Ovary (tissue), 9 donors: ENCODE data around the gene TNFRSF1B. TPM values are rescaled to one million over a fixed set of nuclear protein-coding genes. Genes with fewer than 3 reads are reported as not detected.

ENCODE experiments used
- DNase-seq, 5 donors: peaks; one replicate each; pipeline ENCODE4 v3.0.0-alpha.2; 2019 to 2020
- H3K27ac ChIP-seq, 2 donors: fragments of 200-600 bp; one replicate each; pipeline versions ENCODE4 v1.5.1 to v1.8.0; 2019 to 2022
- H3K27me3 ChIP-seq: fragments of 200-600 bp; one replicate; pipeline ENCODE4 v1.8.0; 2022
- H3K36me3 ChIP-seq: fragments of 200-600 bp; sonication (generic); one replicate; pipeline ENCODE4 v1.5.1; 2019
- H3K4me1 ChIP-seq: one replicate; pipeline ENCODE4 v1.8.1; 2013; ENCODE audit warnings: mild to moderate bottlenecking, moderate library complexity; ENCODE audit not compliant: insufficient read depth
- H3K4me3 ChIP-seq: fragments of 200-600 bp; sonication (generic); one replicate; pipeline ENCODE4 v1.5.1; 2017
- H3K9me3 ChIP-seq, 2 donors: fragments of 200-600 bp in 1 of 2; sonication (generic) in 1 of 2; one replicate each; pipeline versions ENCODE4 v1.5.1 to v1.8.1; 2013 to 2019; ENCODE audit warnings: mild to moderate bottlenecking in 1 of 2, moderate library complexity in 1 of 2
- CTCF ChIP-seq, 3 donors: fragments of 450-650 bp in 2 of 3; fragments of 200-600 bp in 1 of 3; IDR thresholded peaks; one replicate each; pipeline versions ENCODE4 v1.5.1 to v1.8.0; 2016 to 2022; ENCODE audit warnings: antibody characterized with exemption in 3 of 3, mild to moderate bottlenecking in 1 of 3
- EP300 ChIP-seq: sonication (generic); formaldehyde crosslinking; IDR thresholded peaks from one replicate; pipeline ENCODE4 v1.6.1; 2017; ENCODE audit warnings: antibody characterized with exemption
- POLR2A ChIP-seq: fragments of 450-650 bp; IDR thresholded peaks from one replicate; pipeline ENCODE4 v1.6.1; 2017; ENCODE audit warnings: antibody characterized with exemption, mild to moderate bottlenecking, moderate library complexity
- WGBS, 3 donors: extraction: QIAGEN DNeasy Blood & Tissue Kit in 1 of 3; methylation state at CpG; one replicate each; pipeline versions ENCODE4 v1.1.5 to v1.1.7; 2013 to 2017; 5-methylcytosine and 5-hydroxymethylcytosine counted together
- intact Hi-C, 4 donors: fragments of 100-400 bp; cut with DNase I; formaldehyde crosslinking; loops; one replicate each; pipeline versions ENCODE4 v1.11.0 to v1.15.1; 2022 to 2023
- polyA plus RNA-seq, 2 donors: library from polyadenylated mRNA; stranded (reverse); fragments of 200-250 nt in 1 of 2; fragments of 350-450 nt in 1 of 2; fragmentation: Illumina TruSeq in 1 of 2; extraction: RNeasy Lipid Tissue Mini Kit (QIAGEN cat#74804) in 1 of 2; gene quantifications; one replicate each; pipeline ENCODE4 v1.2.3, GENCODE V29; 2013 to 2014
- total RNA-seq, 7 donors: library from RNA; depleted of rRNA in 2 of 7; stranded (reverse); fragments of >200 nt in 2 of 7; fragmentation: NEBNext Ultra II Directional in 3 of 7; extraction: Animal tissue kit (Norgen Biotek cat#: 25700) in 3 of 7; gene quantifications; one replicate each; pipeline versions ENCODE4 v1.1.0 to v1.2.4, GENCODE V29; 2016 to 2023
- donor health status: DM: no; HTN: no; CAD: no; lungs with moderate emphysema.
- donor health status: DM: no; HTN: no; CAD: no.
- donor health status: Bipolar disorder and iron deficiency.
- donor health status: DM: yes; HTN: yes; CAD: no.
- donor health status: DM: no; HTN: no; CAD: no.
- donor health status: DM: yes; HTN: yes; CAD: no.

TNFRSF1B gene
- total and polyA plus RNA-seq, 9 donors, result 10.3 to 27.6 (median 18.7) TPM

GRCh38 chr1:12203216-12204007 lies 36.6 kb downstream of the TNFRSF1B start:
- H3K27ac ChIP-seq, result no peak overlapping the region
- TF ChIP-seq POLR2A, result no peak
- TF ChIP-seq EP300, result no peak
- no peak for TF ChIP-seq CTCF (IDR thresholded peaks at IDR 0.05)
- intact Hi-C loops, result loop anchor here in 2 of 4 donors (10.0 kb wide), 2 partner anchors 359 to 369 kb away; partner anchors contain the start of gene NPPA (in 1 of the 2)

GRCh38 chr1:12204140-12204539 lies 37.3 kb downstream of the TNFRSF1B start:
- TF ChIP-seq EP300 (no peak), CTCF (IDR thresholded peaks at IDR 0.05) (no peak), POLR2A (no peak)
- intact Hi-C loops, result loop anchor here in 2 of 4 donors (10.0 kb wide), 2 partner anchors 359 to 369 kb away; partner anchors contain the start of gene NPPA (in 1 of the 2)
- H3K4me1 ChIP-seq, result peaks cover 2% of the 10 kb centered on the region
- H3K27me3 ChIP-seq, result no peaks in the 10 kb centered on the region
- no peak for DNase-seq
- no peaks in the 10 kb centered on the region for H3K9me3 ChIP-seq
- no peak overlapping the region for H3K4me3 ChIP-seq
- WGBS, 3 donors, result 88 to 90% (median 89%) methylated on average over 7 of the region's 7 CpGs
- no peaks in the 10 kb centered on the region for H3K36me3 ChIP-seq
- H3K27ac ChIP-seq, result no peak overlapping the region

More at GRCh38 chr1:12203216-12204007, 36.6 kb downstream of the TNFRSF1B start:
- H3K4me1 ChIP-seq, result no peaks in the 10 kb centered on the region
- no peaks in the 10 kb centered on the region for H3K27me3 ChIP-seq
- H3K36me3 ChIP-seq, result no peaks in the 10 kb centered on the region
- H3K4me3 ChIP-seq, result no peak overlapping the region
- no peaks in the 10 kb centered on the region for H3K9me3 ChIP-seq
- 92 to 94% (median 92%) methylated on average over 20 of the region's 20 CpGs for WGBS, 3 donors
- no peak for DNase-seq

GRCh38 chr1:12204754-12205658 lies 38.2 kb downstream of the TNFRSF1B start:
- Histone ChIP-seq H3K36me3 (no peaks in the 10 kb centered on the region), H3K4me1 (peaks cover 3% of the 10 kb centered on the region), H3K4me3 (no peak overlapping the region), H3K27ac (no peak overlapping the region), H3K9me3 (no peaks in the 10 kb centered on the region), H3K27me3 (no peaks in the 10 kb centered on the region)
- 80 to 87% (median 86%) methylated on average over 7 of the region's 7 CpGs for WGBS, 3 donors
- DNase-seq, result no peak
- no peak for TF ChIP-seq POLR2A
- no peak for TF ChIP-seq CTCF (IDR thresholded peaks at IDR 0.05)
- TF ChIP-seq EP300, result no peak
- intact Hi-C loops, result loop anchor here in 2 of 4 donors (10.0 kb wide), 2 partner anchors 360 to 370 kb away; partner anchors contain the start of gene NPPA (in 1 of the 2)

- Histone ChIP-seq H3K27ac (no peak overlapping the region), H3K4me3 (no peak overlapping the region), H3K4me1 (peaks cover 3% of the 10 kb centered on the region), H3K36me3 (no peaks in the 10 kb centered on the region), H3K27me3 (no peaks in the 10 kb centered on the region), H3K9me3 (no peaks in the 10 kb centered on the region)
- intact Hi-C loops, result loop anchor here in 3 of 4 donors (2.0 to 10.0 kb wide), 4 partner anchors 79 to 371 kb away; partner anchors contain the start of gene NPPA (in 1 of the 3)
- WGBS, 3 donors, result 83 to 92% (median 91%) methylated on average over 5 of the region's 5 CpGs
- no peak for TF ChIP-seq EP300
- no peak for DNase-seq
These were observed 39.4 kb downstream of the TNFRSF1B start for GRCh38 chr1:12206238-12206637.
